ENCODE data around the gene RNF138.
"Not testable (repeated sequence)": the region's sequence is repeated elsewhere in the genome, so short reads cannot be mapped to it uniquely, and the experiment has no call there.

Gene RNF138

GRCh38 chr18:32138332-32138982, 46.8 kb downstream of the RNF138 start:
- H3K27me3 ChIP-seq (ENCODE audit: control insufficient read depth, insufficient read depth, low read length): no peaks in the 10 kb centered on the region
- H3K9me3 ChIP-seq (ENCODE audit: control insufficient read depth, insufficient read depth, low read length): no peaks in the 10 kb centered on the region
- H3K27ac ChIP-seq (ENCODE audit: low read length): no peak overlapping the region
- H3K36me3 ChIP-seq (ENCODE audit: control insufficient read depth, insufficient read depth, low read length): no peaks in the 10 kb centered on the region
- no peak for DNase-seq (ENCODE audit: low read depth, low spot score)
- H3K4me3 ChIP-seq (ENCODE audit: low read length): no peak overlapping the region
- no peaks in the 10 kb centered on the region for H3K4me1 ChIP-seq (ENCODE audit: control insufficient read depth, insufficient read depth, low read length)
- no CpG with 5 or more reads among the region's 1 CpG for WGBS (ENCODE audit: insufficient coverage, insufficient read length)

DNA sequence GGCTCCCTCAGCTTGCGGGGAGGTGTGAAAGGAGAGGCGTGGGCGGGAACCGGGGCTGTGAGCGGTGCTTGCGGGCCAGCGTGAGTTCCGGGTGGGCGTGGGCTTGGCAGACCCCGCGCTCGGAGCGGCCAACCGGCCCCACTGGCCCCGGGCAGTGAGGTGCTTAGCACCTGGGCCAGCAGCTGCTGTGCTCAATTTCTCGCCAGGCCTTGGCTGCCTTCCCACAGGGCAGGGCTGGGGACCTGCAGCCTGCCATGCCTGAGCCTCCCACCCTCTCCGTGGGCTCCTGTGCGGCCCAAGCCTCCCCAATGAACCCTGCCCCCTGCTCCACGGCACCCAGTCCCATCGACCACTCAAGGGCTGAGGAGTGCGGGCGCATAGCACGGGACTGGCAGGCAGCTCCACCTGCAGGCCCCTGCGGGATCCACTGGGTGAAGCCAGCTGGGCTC, 48.2 kb downstream of the RNF138 start:
- H3K27me3 ChIP-seq (ENCODE audit: control insufficient read depth, insufficient read depth, low read length): no peaks in the 10 kb centered on the region
- no peak overlapping the region for H3K27ac ChIP-seq (ENCODE audit: low read length)
- H3K4me3 ChIP-seq (ENCODE audit: low read length): no peak overlapping the region
- WGBS (ENCODE audit: insufficient coverage, insufficient read length): no CpG with 5 or more reads among the region's 24 CpGs
- no peaks in the 10 kb centered on the region for H3K36me3 ChIP-seq (ENCODE audit: control insufficient read depth, insufficient read depth, low read length)
- no peaks in the 10 kb centered on the region for H3K4me1 ChIP-seq (ENCODE audit: control insufficient read depth, insufficient read depth, low read length)
- DNase-seq (ENCODE audit: low read depth, low spot score): no peak
- no peaks in the 10 kb centered on the region for H3K9me3 ChIP-seq (ENCODE audit: control insufficient read depth, insufficient read depth, low read length)

- no peaks in the 10 kb centered on the region for H3K27me3 ChIP-seq (ENCODE audit: control insufficient read depth, insufficient read depth, low read length)
- H3K27ac ChIP-seq (ENCODE audit: low read length): no peak overlapping the region
- H3K9me3 ChIP-seq (ENCODE audit: control insufficient read depth, insufficient read depth, low read length): no peaks in the 10 kb centered on the region
- no CpG with 5 or more reads among the region's 2 CpGs for WGBS (ENCODE audit: insufficient coverage, insufficient read length)
- no peak for DNase-seq (ENCODE audit: low read depth, low spot score)
- H3K36me3 ChIP-seq (ENCODE audit: control insufficient read depth, insufficient read depth, low read length): no peaks in the 10 kb centered on the region
- H3K4me1 ChIP-seq (ENCODE audit: control insufficient read depth, insufficient read depth, low read length): no peaks in the 10 kb centered on the region
- H3K4me3 ChIP-seq (ENCODE audit: low read length): no peak overlapping the region
Observed at GRCh38 chr18:32148185-32148870, 56.7 kb downstream of the RNF138 start.

DNA sequence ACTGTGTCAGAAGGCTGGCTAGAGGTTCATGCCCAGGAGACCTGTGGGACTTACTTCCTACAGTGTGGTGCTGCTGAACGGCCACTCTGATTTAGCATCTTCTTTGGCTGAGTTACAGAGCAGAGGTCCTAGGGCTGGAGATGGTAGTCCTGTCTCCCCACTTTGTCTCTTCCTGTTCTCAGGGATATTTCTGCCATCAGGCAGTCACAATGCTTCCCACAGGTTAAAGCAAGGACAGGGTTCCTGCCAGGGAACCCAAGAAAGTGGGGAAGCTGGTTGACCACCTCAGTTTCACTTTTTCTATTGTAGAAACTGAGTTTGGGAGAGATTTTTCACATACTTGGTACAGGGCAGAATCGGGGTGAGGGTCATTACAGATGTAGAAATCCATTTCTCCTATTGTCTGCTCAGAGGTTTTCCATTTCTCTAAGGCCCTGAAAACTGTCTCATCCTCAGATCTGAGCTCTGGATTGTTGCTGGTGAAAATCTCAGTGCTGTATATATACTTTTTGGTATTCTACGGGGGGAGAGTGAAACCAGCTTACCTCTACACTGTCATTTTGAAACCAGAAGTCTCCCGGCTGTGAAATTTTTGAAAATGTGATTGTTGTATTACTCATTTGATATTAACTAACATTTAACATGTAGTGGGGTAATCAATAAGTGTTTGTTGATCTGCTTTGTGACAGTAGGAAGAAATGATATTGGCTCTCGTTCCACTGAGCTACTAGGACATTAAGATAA, 61.2 kb downstream of the RNF138 start:
- H3K27ac ChIP-seq (ENCODE audit: low read length): no peak overlapping the region
- no peak overlapping the region for H3K4me3 ChIP-seq (ENCODE audit: low read length)
- no peaks in the 10 kb centered on the region for H3K36me3 ChIP-seq (ENCODE audit: control insufficient read depth, insufficient read depth, low read length)
- WGBS (ENCODE audit: insufficient coverage, insufficient read length): no CpG with 5 or more reads among the region's 5 CpGs
- no peaks in the 10 kb centered on the region for H3K27me3 ChIP-seq (ENCODE audit: control insufficient read depth, insufficient read depth, low read length)
- no peak for DNase-seq (ENCODE audit: low read depth, low spot score)
- no peaks in the 10 kb centered on the region for H3K4me1 ChIP-seq (ENCODE audit: control insufficient read depth, insufficient read depth, low read length)
- no peaks in the 10 kb centered on the region for H3K9me3 ChIP-seq (ENCODE audit: control insufficient read depth, insufficient read depth, low read length)

GRCh38 chr18:32156855-32157254, 65.2 kb downstream of the RNF138 start:
- Histone ChIP-seq H3K27me3 (ENCODE audit: control insufficient read depth, insufficient read depth, low read length) (no peaks in the 10 kb centered on the region), H3K9me3 (ENCODE audit: control insufficient read depth, insufficient read depth, low read length) (no peaks in the 10 kb centered on the region), H3K4me1 (ENCODE audit: control insufficient read depth, insufficient read depth, low read length) (no peaks in the 10 kb centered on the region), H3K36me3 (ENCODE audit: control insufficient read depth, insufficient read depth, low read length) (no peaks in the 10 kb centered on the region), H3K27ac (ENCODE audit: low read length) (no peak overlapping the region), H3K4me3 (ENCODE audit: low read length) (no peak overlapping the region)
- DNase-seq (ENCODE audit: low read depth, low spot score): no peak

DNA sequence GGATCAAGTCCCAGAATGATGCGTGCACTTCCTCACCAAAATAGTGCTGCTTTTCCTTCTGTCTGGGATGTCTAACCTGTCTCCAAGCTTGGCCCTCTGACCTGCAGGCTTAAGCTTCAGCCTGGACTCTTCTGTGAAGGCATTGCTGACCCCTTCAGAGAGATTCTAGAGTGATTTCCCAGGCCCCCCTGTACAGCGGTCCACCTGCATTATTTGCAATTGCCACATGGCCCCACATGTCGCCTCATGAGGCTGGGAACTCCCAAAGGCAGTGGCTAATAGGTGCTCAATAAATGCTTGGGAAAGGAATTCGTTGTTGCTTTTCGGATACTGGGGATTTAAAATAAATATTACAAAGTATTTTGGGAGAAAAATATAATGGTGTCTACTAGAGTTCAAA, 65.9 kb downstream of the RNF138 start:
- WGBS (ENCODE audit: insufficient coverage, insufficient read length): no CpG with 5 or more reads among the region's 5 CpGs
- no peaks in the 10 kb centered on the region for H3K27me3 ChIP-seq (ENCODE audit: control insufficient read depth, insufficient read depth, low read length)

GRCh38 chr18:32158108-32158624, 66.5 kb downstream of the RNF138 start:
- Histone ChIP-seq H3K36me3 (ENCODE audit: control insufficient read depth, insufficient read depth, low read length) (no peaks in the 10 kb centered on the region), H3K4me1 (ENCODE audit: control insufficient read depth, insufficient read depth, low read length) (no peaks in the 10 kb centered on the region), H3K27me3 (ENCODE audit: control insufficient read depth, insufficient read depth, low read length) (no peaks in the 10 kb centered on the region), H3K9me3 (ENCODE audit: control insufficient read depth, insufficient read depth, low read length) (no peaks in the 10 kb centered on the region), H3K27ac (ENCODE audit: low read length) (no peak overlapping the region), H3K4me3 (ENCODE audit: low read length) (no peak overlapping the region)
- DNase-seq (ENCODE audit: low read depth, low spot score): peak; percentile 92
- no CpG with 5 or more reads among the region's 22 CpGs for WGBS (ENCODE audit: insufficient coverage, insufficient read length)

More for the DNA sequence above, 65.9 kb downstream of the RNF138 start:
- H3K4me3 ChIP-seq (ENCODE audit: low read length): no peak overlapping the region
- DNase-seq (ENCODE audit: low read depth, low spot score): no peak
- no peaks in the 10 kb centered on the region for H3K4me1 ChIP-seq (ENCODE audit: control insufficient read depth, insufficient read depth, low read length)
- no peaks in the 10 kb centered on the region for H3K9me3 ChIP-seq (ENCODE audit: control insufficient read depth, insufficient read depth, low read length)
- no peaks in the 10 kb centered on the region for H3K36me3 ChIP-seq (ENCODE audit: control insufficient read depth, insufficient read depth, low read length)
- no peak overlapping the region for H3K27ac ChIP-seq (ENCODE audit: low read length)

DNA sequence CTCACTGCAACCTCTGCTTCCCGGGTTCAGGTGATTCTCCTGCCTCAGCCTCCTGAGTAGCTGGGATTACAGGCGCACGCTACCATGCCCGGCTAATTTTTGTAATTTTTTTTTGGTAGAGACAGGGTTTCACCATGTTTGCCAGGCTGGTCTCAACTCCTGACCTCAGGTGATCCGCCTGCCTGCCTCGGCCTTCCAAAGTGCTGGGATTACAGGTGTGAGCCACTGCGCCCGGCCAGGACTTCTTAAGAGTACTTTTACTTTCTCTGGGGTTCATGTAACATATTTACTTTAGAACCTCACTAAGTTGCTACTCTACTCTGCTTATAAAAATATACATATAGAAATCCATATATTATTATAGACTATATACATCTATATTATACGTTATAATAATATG, 67.0 kb downstream of the RNF138 start:
- not testable (repeated sequence) for H3K4me3 ChIP-seq (ENCODE audit: low read length)
- no CpG with 5 or more reads among the region's 9 CpGs for WGBS (ENCODE audit: insufficient coverage, insufficient read length)

GRCh38 chr18:32160547-32160946, 68.9 kb downstream of the RNF138 start:
- H3K27me3 ChIP-seq (ENCODE audit: control insufficient read depth, insufficient read depth, low read length): no peaks in the 10 kb centered on the region
- no peak overlapping the region for H3K27ac ChIP-seq (ENCODE audit: low read length)
- no CpG with 5 or more reads among the region's 2 CpGs for WGBS (ENCODE audit: insufficient coverage, insufficient read length)

More for the DNA sequence above, 67.0 kb downstream of the RNF138 start:
- DNase-seq (ENCODE audit: low read depth, low spot score); H3K9me3 ChIP-seq (ENCODE audit: control insufficient read depth, insufficient read depth, low read length); H3K4me1 ChIP-seq (ENCODE audit: control insufficient read depth, insufficient read depth, low read length); H3K36me3 ChIP-seq (ENCODE audit: control insufficient read depth, insufficient read depth, low read length); H3K27me3 ChIP-seq (ENCODE audit: control insufficient read depth, insufficient read depth, low read length); H3K27ac ChIP-seq (ENCODE audit: low read length): not testable (repeated sequence)

DNA sequence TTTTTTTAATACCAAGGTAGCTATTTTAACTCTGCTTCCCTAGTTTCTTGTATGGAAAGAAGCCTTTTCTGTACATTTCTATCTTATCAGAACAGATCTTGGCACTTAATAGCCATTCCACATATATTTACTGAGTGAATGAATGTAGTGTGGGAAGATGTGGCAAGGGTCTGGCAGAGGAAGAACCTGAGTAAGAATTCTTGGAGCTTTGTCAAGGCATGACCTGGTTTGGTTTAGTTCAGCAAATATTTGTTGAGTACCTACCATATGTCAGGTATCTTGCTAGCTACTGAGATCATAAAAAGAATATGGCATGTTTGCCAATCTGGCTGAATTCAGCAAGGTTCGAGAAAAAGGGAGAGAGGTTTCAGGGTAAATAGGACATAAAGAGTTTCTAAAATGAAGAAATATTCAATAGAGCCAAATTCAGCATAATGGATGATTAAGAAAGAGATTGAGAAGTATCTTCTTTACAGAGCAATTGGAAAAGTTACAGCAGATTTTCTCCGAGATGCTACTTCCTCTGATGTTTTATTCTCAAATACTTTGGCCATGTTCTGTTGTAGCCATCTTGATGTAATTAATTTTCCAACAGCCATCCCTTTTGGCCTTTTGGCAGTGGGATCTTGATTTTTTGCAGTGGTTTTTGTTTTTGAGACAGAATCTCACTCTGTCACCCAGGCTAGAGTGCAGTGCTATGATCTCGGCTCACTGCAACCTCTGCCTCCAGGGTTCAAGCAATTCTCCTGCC, 76.5 kb downstream of the RNF138 start:
- no peak for DNase-seq (ENCODE audit: low read depth, low spot score)
- Histone ChIP-seq H3K9me3 (ENCODE audit: control insufficient read depth, insufficient read depth, low read length) (no peaks in the 10 kb centered on the region), H3K27ac (ENCODE audit: low read length) (no peak overlapping the region), H3K4me3 (ENCODE audit: low read length) (no peak overlapping the region), H3K27me3 (ENCODE audit: control insufficient read depth, insufficient read depth, low read length) (no peaks in the 10 kb centered on the region), H3K36me3 (ENCODE audit: control insufficient read depth, insufficient read depth, low read length) (no peaks in the 10 kb centered on the region), H3K4me1 (ENCODE audit: control insufficient read depth, insufficient read depth, low read length) (no peaks in the 10 kb centered on the region)
- WGBS (ENCODE audit: insufficient coverage, insufficient read length): no CpG with 5 or more reads among the region's 3 CpGs

More at GRCh38 chr18:32160547-32160946, 68.9 kb downstream of the RNF138 start:
- H3K9me3 ChIP-seq (ENCODE audit: control insufficient read depth, insufficient read depth, low read length): no peaks in the 10 kb centered on the region
- no peaks in the 10 kb centered on the region for H3K4me1 ChIP-seq (ENCODE audit: control insufficient read depth, insufficient read depth, low read length)
- H3K36me3 ChIP-seq (ENCODE audit: control insufficient read depth, insufficient read depth, low read length): no peaks in the 10 kb centered on the region
- no peak overlapping the region for H3K4me3 ChIP-seq (ENCODE audit: low read length)
- no peak for DNase-seq (ENCODE audit: low read depth, low spot score)
